Measurements from ENCODE around the gene RAG1. TPM values are rescaled to one million over a fixed set of nuclear protein-coding genes. Genes with fewer than 3 reads are reported as not detected.

The RAG1 gene
- total RNA-seq, 1 experiment from 2014 or later: 0.11 TPM

DNA sequence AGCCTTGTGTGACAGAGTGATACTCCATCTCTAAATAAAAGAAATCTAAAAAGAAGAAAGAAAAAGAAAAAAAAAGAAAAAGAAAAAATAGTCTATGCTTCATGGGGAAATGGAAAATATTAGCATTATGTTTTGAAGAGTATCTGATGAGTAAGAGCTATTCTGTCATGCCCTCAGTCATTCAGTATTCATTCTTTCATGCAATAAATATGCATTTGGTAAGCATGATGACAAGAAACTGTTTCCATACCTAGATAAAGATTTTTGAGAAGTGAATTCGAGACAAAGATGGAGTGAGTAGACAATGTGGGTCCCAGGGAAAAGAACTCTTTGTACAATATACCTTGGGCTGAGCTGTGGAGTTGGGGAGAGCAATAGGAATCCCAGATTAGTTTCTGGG, 20.3 kb downstream of the RAG1 start:
- H3K27ac ChIP-seq (ENCODE audit: low read depth, low read length, poor library complexity, severe bottlenecking): no peak overlapping the region
- no peak for DNase-seq (ENCODE audit: low spot score)
- H3K9me3 ChIP-seq (ENCODE audit: low read depth, low read length, poor library complexity, severe bottlenecking): no peaks in the 10 kb centered on the region
- H3K27me3 ChIP-seq (replicated peaks; ENCODE audit: insufficient read depth, low read depth, low read length, poor library complexity): peaks cover 85% of the 10 kb centered on the region
- intact Hi-C loops (cut with micrococcal nuclease; ENCODE audit: unreplicated experiment): no loop called here
- H3K4me1 ChIP-seq (ENCODE audit: insufficient read depth, low read length, poor library complexity, severe bottlenecking): no peaks in the 10 kb centered on the region
- no peak overlapping the region for H3K4me3 ChIP-seq (ENCODE audit: low read depth, low read length, poor library complexity, severe bottlenecking)
- H3K36me3 ChIP-seq (ENCODE audit: insufficient read depth, low read length, poor library complexity, severe bottlenecking): no peaks in the 10 kb centered on the region
- BruUV-seq (replicated peaks): no TSS peak
- TF ChIP-seq, protein P1, sequence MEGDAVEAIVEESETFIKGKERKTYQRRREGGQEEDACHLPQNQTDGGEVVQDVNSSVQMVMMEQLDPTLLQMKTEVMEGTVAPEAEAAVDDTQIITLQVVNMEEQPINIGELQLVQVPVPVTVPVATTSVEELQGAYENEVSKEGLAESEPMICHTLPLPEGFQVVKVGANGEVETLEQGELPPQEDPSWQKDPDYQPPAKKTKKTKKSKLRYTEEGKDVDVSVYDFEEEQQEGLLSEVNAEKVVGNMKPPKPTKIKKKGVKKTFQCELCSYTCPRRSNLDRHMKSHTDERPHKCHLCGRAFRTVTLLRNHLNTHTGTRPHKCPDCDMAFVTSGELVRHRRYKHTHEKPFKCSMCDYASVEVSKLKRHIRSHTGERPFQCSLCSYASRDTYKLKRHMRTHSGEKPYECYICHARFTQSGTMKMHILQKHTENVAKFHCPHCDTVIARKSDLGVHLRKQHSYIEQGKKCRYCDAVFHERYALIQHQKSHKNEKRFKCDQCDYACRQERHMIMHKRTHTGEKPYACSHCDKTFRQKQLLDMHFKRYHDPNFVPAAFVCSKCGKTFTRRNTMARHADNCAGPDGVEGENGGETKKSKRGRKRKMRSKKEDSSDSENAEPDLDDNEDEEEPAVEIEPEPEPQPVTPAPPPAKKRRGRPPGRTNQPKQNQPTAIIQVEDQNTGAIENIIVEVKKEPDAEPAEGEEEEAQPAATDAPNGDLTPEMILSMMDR (conservative IDR thresholded peaks at IDR 0.05; ENCODE audit: low read depth, low read length): no peak
- no peak for TF ChIP-seq EZH2 (IDR thresholded peaks at IDR 0.05; ENCODE audit: borderline replicate concordance, low read depth, low read length, poor library complexity, severe bottlenecking)
- ChIA-PET POLR2A (ENCODE audit: low non-redundant PET) (no interaction called here), CTCF (no interaction called here)

DNA sequence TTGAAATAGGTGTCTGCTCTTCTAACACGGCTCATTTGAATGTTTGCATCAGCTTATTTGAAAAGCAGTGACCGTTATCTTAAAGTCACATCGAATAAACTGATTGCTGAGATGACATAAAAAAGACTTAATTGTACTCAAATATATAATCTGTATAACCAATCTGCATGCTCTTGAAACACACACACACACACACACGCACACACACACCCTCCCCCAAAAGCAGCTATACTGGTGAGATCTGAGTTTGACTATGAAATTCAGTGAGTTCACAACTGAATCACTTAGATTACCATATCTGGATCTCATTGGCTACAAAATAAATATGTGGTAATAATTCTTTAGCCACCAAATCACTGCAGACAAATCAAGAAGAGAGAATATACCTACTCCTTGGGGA, 22.7 kb downstream of the RAG1 start:
- CTCF ChIA-PET: no interaction called here
- H3K9me3 ChIP-seq (ENCODE audit: low read depth, low read length, poor library complexity, severe bottlenecking): no peaks in the 10 kb centered on the region
- DNase-seq (ENCODE audit: low spot score): no peak
- BruUV-seq (replicated peaks): no TSS peak
- H3K4me3 ChIP-seq (ENCODE audit: low read depth, low read length, poor library complexity, severe bottlenecking): no peak overlapping the region
- peaks cover 7% of the 10 kb centered on the region for H3K4me1 ChIP-seq (ENCODE audit: insufficient read depth, low read length, poor library complexity, severe bottlenecking)
- intact Hi-C loops (cut with micrococcal nuclease; ENCODE audit: unreplicated experiment): no loop called here
- TF ChIP-seq, protein P1 (conservative IDR thresholded peaks at IDR 0.05; ENCODE audit: low read depth, low read length): no peak
- TF ChIP-seq EZH2 (IDR thresholded peaks at IDR 0.05; ENCODE audit: borderline replicate concordance, low read depth, low read length, poor library complexity, severe bottlenecking): no peak
- no peaks in the 10 kb centered on the region for H3K36me3 ChIP-seq (ENCODE audit: insufficient read depth, low read length, poor library complexity, severe bottlenecking)
- H3K27ac ChIP-seq (ENCODE audit: low read depth, low read length, poor library complexity, severe bottlenecking): no peak overlapping the region
- H3K27me3 ChIP-seq (replicated peaks; ENCODE audit: insufficient read depth, low read depth, low read length, poor library complexity): peaks cover 74% of the 10 kb centered on the region
- POLR2A ChIA-PET (ENCODE audit: low non-redundant PET): no interaction called here

DNA sequence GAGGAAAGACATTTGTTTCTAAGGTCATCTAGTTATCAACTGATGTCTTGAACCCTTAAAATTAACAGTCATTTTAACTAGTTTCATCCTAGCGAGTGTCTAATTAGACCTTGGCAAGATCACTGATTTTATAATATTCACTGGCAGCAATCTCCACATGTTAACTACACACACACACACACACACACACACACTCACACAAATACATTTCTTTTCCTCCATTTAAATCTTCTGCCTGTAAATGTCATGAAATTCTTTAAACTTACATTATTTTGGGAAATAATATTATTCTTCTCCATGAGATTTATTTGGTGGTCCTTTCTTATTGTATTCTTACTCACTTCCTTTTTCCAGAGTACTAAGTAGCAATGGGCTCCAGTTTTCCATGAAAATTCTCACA, 23.6 kb downstream of the RAG1 start:
- H3K36me3 ChIP-seq (ENCODE audit: insufficient read depth, low read length, poor library complexity, severe bottlenecking): no peaks in the 10 kb centered on the region
- no TSS peak for BruUV-seq (replicated peaks)
- H3K27me3 ChIP-seq (replicated peaks; ENCODE audit: insufficient read depth, low read depth, low read length, poor library complexity): peaks cover 67% of the 10 kb centered on the region
- TF ChIP-seq, protein P1 (conservative IDR thresholded peaks at IDR 0.05; ENCODE audit: low read depth, low read length): no peak
- TF ChIP-seq EZH2 (IDR thresholded peaks at IDR 0.05; ENCODE audit: borderline replicate concordance, low read depth, low read length, poor library complexity, severe bottlenecking): no peak
- POLR2A ChIA-PET (ENCODE audit: low non-redundant PET): no interaction called here
- no peak overlapping the region for H3K27ac ChIP-seq (ENCODE audit: low read depth, low read length, poor library complexity, severe bottlenecking)
- no peaks in the 10 kb centered on the region for H3K9me3 ChIP-seq (ENCODE audit: low read depth, low read length, poor library complexity, severe bottlenecking)
- no peak for DNase-seq (ENCODE audit: low spot score)
- no peak overlapping the region for H3K4me3 ChIP-seq (ENCODE audit: low read depth, low read length, poor library complexity, severe bottlenecking)
- H3K4me1 ChIP-seq (ENCODE audit: insufficient read depth, low read length, poor library complexity, severe bottlenecking): peaks cover 7% of the 10 kb centered on the region
- CTCF ChIA-PET: no interaction called here
- intact Hi-C loops (cut with micrococcal nuclease; ENCODE audit: unreplicated experiment): no loop called here
